Endothelial cell of umbilical vein (primary cell): ENCODE measurements around the gene C9orf72. TPM values are rescaled to one million over a fixed set of nuclear protein-coding genes. Genes with fewer than 3 reads are reported as not detected.

Experiments
- BruUV-seq: library from RNA; stranded (reverse); fragments of 400-500 nt; replicated peaks from 2 replicates; lab custom pipeline; 2021; lab: Mats Ljungman, UMichigan
- CTCF ChIA-PET: fragments of 300-600, 350-600 bp; sonication (Branson Sonifier 250); formaldehyde crosslinking; loops from one replicate; lab custom pipeline; 2021; ENCODE audit warnings: antibody characterized with exemption, inconsistent platforms; lab: Charles Lee
- POLR2A ChIA-PET: fragments of 300-600, 350-600 bp; sonication (Branson Sonifier 250); formaldehyde crosslinking; loops from one replicate; lab custom pipeline; 2021; ENCODE audit warnings: antibody characterized with exemption, inconsistent platforms; lab: Charles Lee
- DNase-seq: peaks from one replicate; pipeline ENCODE4 v3.0.0-alpha.2; 2011; ENCODE audit warnings: low read depth, low spot score
- FAIRE-seq: peaks from 2 replicates; lab custom pipeline; 2011; peaks lifted over from hg19 to GRCh38; lab: Jason Lieb, UNC
- H2AFZ ChIP-seq: 2 replicates; pipeline ENCODE4 v1.6.0; 2012; ENCODE audit warnings: low read depth, low read length, control low read depth, inconsistent platforms
- H3K27ac ChIP-seq: 2 replicates; pipeline ENCODE4 v1.5.1; 2011; ENCODE audit warnings: low read depth, mild to moderate bottlenecking, control low read depth, low read length, moderate library complexity; ENCODE audit not compliant: insufficient read depth
- H3K27me3 ChIP-seq, 2 experiments: 2 replicates each; pipeline versions ENCODE4 v1.6.0 to v1.6.1; 2011; ENCODE audit warnings: low read length in 2 of 2, mixed read lengths in 1 of 2; ENCODE audit not compliant: control insufficient read depth in 2 of 2, insufficient read depth in 2 of 2
- H3K36me3 ChIP-seq, 2 experiments: 2 replicates in 1 of 2; 3 replicates in 1 of 2; pipeline ENCODE4 v1.5.1; 2011; ENCODE audit warnings: low read length in 2 of 2, mild to moderate bottlenecking in 1 of 2, moderate library complexity in 1 of 2; ENCODE audit not compliant: control insufficient read depth in 2 of 2, insufficient read depth in 2 of 2; ENCODE audit errors: extremely low read depth in 1 of 2
- H3K4me1 ChIP-seq: 3 replicates; pipeline ENCODE4 v1.5.1; 2011; ENCODE audit warnings: mild to moderate bottlenecking, low read length; ENCODE audit not compliant: control insufficient read depth, insufficient read depth; ENCODE audit errors: extremely low read depth
- H3K4me2 ChIP-seq: 2 replicates; pipeline ENCODE4 v1.6.1; 2011; ENCODE audit warnings: low read length, control low read depth, mixed read lengths; ENCODE audit not compliant: insufficient read depth
- H3K4me3 ChIP-seq, 3 experiments: fragments of 200-600 bp in 1 of 3; sonication (generic), shearing (Covaris generic) in 1 of 3; replicated peaks in 1 of 3; 2 replicates each; pipeline ENCODE4 v1.5.1; 2011 to 2016; ENCODE audit warnings: control low read depth in 3 of 3, low read length in 3 of 3, mild to moderate bottlenecking in 2 of 3, inconsistent platforms in 1 of 3, low read depth in 1 of 3, moderate library complexity in 1 of 3; ENCODE audit not compliant: insufficient read depth in 1 of 3
- H3K79me2 ChIP-seq: 2 replicates; pipeline ENCODE4 v1.6.0; 2012; ENCODE audit warnings: low read length, inconsistent platforms; ENCODE audit not compliant: control insufficient read depth, insufficient read depth
- H3K9ac ChIP-seq: replicated peaks from 2 replicates; pipeline ENCODE3; 2011; ENCODE audit warnings: low read length, control low read depth; ENCODE audit not compliant: insufficient read depth; ENCODE audit errors: extremely low read depth
- H3K9me1 ChIP-seq: replicated peaks from 3 replicates; pipeline ENCODE4 v1.6.0; 2011; ENCODE audit warnings: mild to moderate bottlenecking, low read length; ENCODE audit not compliant: control insufficient read depth, insufficient read depth; ENCODE audit errors: extremely low read depth
- H3K9me3 ChIP-seq: replicated peaks from 2 replicates; pipeline ENCODE4 v1.5.1; 2012; ENCODE audit warnings: low read length, inconsistent platforms; ENCODE audit not compliant: control insufficient read depth, insufficient read depth
- H4K20me1 ChIP-seq: replicated peaks from 2 replicates; pipeline ENCODE3; 2011; ENCODE audit warnings: mild to moderate bottlenecking, low read length; ENCODE audit not compliant: control insufficient read depth, insufficient read depth; ENCODE audit errors: extremely low read depth
- EZH2 ChIP-seq: IDR thresholded peaks from 2 replicates; pipeline ENCODE4 v1.6.1; 2012; ENCODE audit warnings: borderline replicate concordance, low read depth, mild to moderate bottlenecking, moderate library complexity, low read length, inconsistent platforms; ENCODE audit not compliant: severe bottlenecking
- GATA2 ChIP-seq: IDR thresholded peaks from 2 replicates; pipeline ENCODE4 v1.7.0; 2011; ENCODE audit warnings: low read depth, mild to moderate bottlenecking, moderate library complexity, mixed read lengths, low read length; ENCODE audit not compliant: insufficient read length, insufficient read depth
- JUN ChIP-seq: IDR thresholded peaks from 2 replicates; pipeline ENCODE4 v1.6.1; 2011; ENCODE audit warnings: borderline replicate concordance, low read depth; ENCODE audit not compliant: insufficient read length, insufficient read depth
- MYC ChIP-seq: IDR thresholded peaks from one replicate; pipeline ENCODE4 v1.6.1; 2011; ENCODE audit warnings: mild to moderate bottlenecking, low read depth, low read length
- POLR2A ChIP-seq: IDR thresholded peaks from 2 replicates; pipeline ENCODE4 v1.6.1; 2012; ENCODE audit warnings: low read depth, mild to moderate bottlenecking, control low read depth, low read length
- POLR2AphosphoS5 ChIP-seq: IDR thresholded peaks from 2 replicates; pipeline ENCODE4 v1.6.1; 2012; ENCODE audit warnings: low read depth, mild to moderate bottlenecking, control low read depth, low read length, moderate library complexity; ENCODE audit not compliant: insufficient read depth
- dilution Hi-C: fragments of 300-500 bp; cut with MboI; formaldehyde crosslinking; loops from one replicate; pipeline ENCODE4 v1.15.0; 2019; ENCODE audit warnings: low sequenced_read_pairs; ENCODE audit not compliant: extremely low pct_ligation_motif_present
- intact Hi-C: fragments of 100-400 bp; cut with micrococcal nuclease; formaldehyde crosslinking; loops from one replicate; pipeline ENCODE4 v1.10.0; 2022
- polyA plus RNA-seq, 4 experiments: library from polyadenylated mRNA; depleted of rRNA in 3 of 4; stranded (reverse) in 3 of 4; unstranded in 1 of 4; fragments of >200 nt; gene quantifications; 2 replicates each; pipeline versions ENCODE4 v1.2.1 to v1.2.3, GENCODE V29; 2011 to 2012; ENCODE audit warnings: missing spikeins in 1 of 4
- total RNA-seq: library from RNA; stranded (reverse); gene quantifications from 2 replicates; pipeline ENCODE4 v1.2.3, GENCODE V29; 2021
- TF ChIP-seq, protein P1 (sequence below), 2 donors: IDR thresholded peaks; 1 replicate in 1 of 2; 2 replicates in 1 of 2; pipeline ENCODE4 v1.5.1; 2011; ENCODE audit warnings: low read length in 2 of 2, mild to moderate bottlenecking in 2 of 2, moderate library complexity in 2 of 2, control low read depth in 1 of 2, inconsistent platforms in 1 of 2, low read depth in 1 of 2; ENCODE audit not compliant: insufficient read depth in 1 of 2; ENCODE audit errors: extremely low read depth in 1 of 2
- TF ChIP-seq, protein P2 (sequence below): IDR thresholded peaks from 2 replicates; pipeline ENCODE4 v1.6.1; 2011; ENCODE audit not compliant: insufficient read depth, insufficient read length

C9orf72 gene
- total and polyA plus RNA-seq, 2 donors (not counting 3 experiments of a cell fraction or from before 2014, with no cell fraction given): 2.7 to 7.3 TPM

DNA sequence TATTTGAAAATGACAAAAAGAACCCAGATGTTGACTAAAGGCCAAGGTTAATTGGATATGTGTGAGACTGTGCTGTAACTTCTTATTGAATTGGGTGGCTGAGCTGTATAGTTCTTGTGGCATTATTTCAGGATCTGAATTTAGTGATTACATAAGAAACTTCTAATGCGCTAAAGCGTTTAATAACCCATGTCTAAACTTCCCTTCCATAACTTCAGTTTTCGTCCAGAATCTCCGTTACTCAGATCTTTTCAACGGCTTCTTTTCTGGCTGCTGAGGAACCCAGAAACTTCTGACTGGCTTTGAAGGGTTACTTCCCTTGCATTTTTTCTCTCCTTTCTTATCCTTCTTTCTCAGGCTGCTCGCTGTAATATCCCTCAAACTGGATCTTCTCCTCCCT, 28.1 kb upstream of the C9orf72 start:
- no peaks in the 10 kb centered on the region for H3K4me1 ChIP-seq
- intact Hi-C loops: no loop called here

DNA sequence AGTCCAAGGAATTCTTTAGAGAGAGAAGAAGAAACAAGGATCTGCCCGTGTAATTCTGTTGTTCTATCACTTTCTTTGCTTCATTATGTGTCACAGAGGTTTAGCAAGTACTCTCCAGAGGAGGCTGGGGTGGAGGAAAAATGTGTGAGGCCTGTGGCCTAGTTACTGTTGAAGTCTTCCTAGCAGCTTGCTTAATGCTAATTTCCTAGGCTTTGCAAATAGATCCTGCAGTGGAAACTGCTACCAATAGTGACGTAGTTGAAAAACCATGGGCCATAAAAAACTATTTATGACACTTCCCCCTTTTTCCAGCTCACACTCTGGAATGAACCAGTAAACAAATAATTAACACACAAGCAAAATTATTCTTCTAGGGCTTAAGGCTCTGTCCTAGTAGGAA, 27.0 kb upstream of the C9orf72 start:
- Histone ChIP-seq H3K4me3 (no peak overlapping the region), H3K9ac (no peak overlapping the region), H3K36me3 (no peaks in the 10 kb centered on the region), H2AFZ (no peak overlapping the region), H3K27me3 (no peaks in the 10 kb centered on the region), H3K79me2 (no peaks in the 10 kb centered on the region), H3K27ac (no peak overlapping the region), H4K20me1 (no peaks in the 10 kb centered on the region), H3K4me1 (no peaks in the 10 kb centered on the region), H3K4me2 (no peak overlapping the region), H3K9me1 (no peaks in the 10 kb centered on the region), H3K9me3 (no peaks in the 10 kb centered on the region)
- TF ChIP-seq GATA2: no peak
- no peak for TF ChIP-seq POLR2A
- TF ChIP-seq, protein P1, sequence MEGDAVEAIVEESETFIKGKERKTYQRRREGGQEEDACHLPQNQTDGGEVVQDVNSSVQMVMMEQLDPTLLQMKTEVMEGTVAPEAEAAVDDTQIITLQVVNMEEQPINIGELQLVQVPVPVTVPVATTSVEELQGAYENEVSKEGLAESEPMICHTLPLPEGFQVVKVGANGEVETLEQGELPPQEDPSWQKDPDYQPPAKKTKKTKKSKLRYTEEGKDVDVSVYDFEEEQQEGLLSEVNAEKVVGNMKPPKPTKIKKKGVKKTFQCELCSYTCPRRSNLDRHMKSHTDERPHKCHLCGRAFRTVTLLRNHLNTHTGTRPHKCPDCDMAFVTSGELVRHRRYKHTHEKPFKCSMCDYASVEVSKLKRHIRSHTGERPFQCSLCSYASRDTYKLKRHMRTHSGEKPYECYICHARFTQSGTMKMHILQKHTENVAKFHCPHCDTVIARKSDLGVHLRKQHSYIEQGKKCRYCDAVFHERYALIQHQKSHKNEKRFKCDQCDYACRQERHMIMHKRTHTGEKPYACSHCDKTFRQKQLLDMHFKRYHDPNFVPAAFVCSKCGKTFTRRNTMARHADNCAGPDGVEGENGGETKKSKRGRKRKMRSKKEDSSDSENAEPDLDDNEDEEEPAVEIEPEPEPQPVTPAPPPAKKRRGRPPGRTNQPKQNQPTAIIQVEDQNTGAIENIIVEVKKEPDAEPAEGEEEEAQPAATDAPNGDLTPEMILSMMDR (IDR thresholded peaks at IDR 0.05; ENCODE audit: extremely low read depth in 1 of 2, insufficient read depth in 1 of 2, low read depth in 1 of 2, low read length in 2 of 2): no peak
- no peak for TF ChIP-seq MYC
- TF ChIP-seq JUN: no peak
- TF ChIP-seq EZH2: no peak
- TF ChIP-seq, protein P2, sequence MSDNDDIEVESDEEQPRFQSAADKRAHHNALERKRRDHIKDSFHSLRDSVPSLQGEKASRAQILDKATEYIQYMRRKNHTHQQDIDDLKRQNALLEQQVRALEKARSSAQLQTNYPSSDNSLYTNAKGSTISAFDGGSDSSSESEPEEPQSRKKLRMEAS: no peak
- no peak for DNase-seq
- intact Hi-C loops: no loop called here
- dilution Hi-C loops: no loop called here
- ChIA-PET CTCF (interaction anchor here (1.5 kb wide), 1 partner anchor 268 kb away, joined by 3 read pairs; no protein-coding TSS in a partner anchor), POLR2A (no interaction called here)
- no peak for FAIRE-seq
- BruUV-seq: no TSS peak

More for the DNA sequence above, 28.1 kb upstream of the C9orf72 start:
- no TSS peak for BruUV-seq
- Histone ChIP-seq H3K36me3 (no peaks in the 10 kb centered on the region), H2AFZ (no peak overlapping the region), H3K9me1 (no peaks in the 10 kb centered on the region), H3K27me3 (no peaks in the 10 kb centered on the region), H4K20me1 (no peaks in the 10 kb centered on the region), H3K9me3 (no peaks in the 10 kb centered on the region), H3K79me2 (no peaks in the 10 kb centered on the region), H3K27ac (no peak overlapping the region), H3K4me3 (no peak overlapping the region), H3K9ac (no peak overlapping the region), H3K4me2 (no peak overlapping the region)
- CTCF ChIA-PET: no interaction called here
- dilution Hi-C loops: no loop called here
- FAIRE-seq (no peak), DNase-seq (no peak)
- POLR2A ChIA-PET: no interaction called here
- no peak for TF ChIP-seq POLR2AphosphoS5
- TF ChIP-seq EZH2: no peak
- no peak for TF ChIP-seq JUN
- no peak for TF ChIP-seq POLR2A
- TF ChIP-seq MYC: no peak
- TF ChIP-seq, protein P1 (IDR thresholded peaks at IDR 0.05; ENCODE audit: extremely low read depth in 1 of 2, insufficient read depth in 1 of 2, low read depth in 1 of 2, low read length in 2 of 2): no peak
